HepG2 (cell line): Measurements from ENCODE around the gene CSNK1A1. TPM values are rescaled to one million over a fixed set of nuclear protein-coding genes. Genes with fewer than 3 reads are reported as not detected.

ENCODE experiments used
- ETV6 ChIP-seq: sonication (generic); formaldehyde crosslinking; conservative IDR thresholded peaks from 2 replicates; pipeline ENCODE4 v1.4.0; 2020; ENCODE audit warnings: missing genetic modification reagents
- IKZF4 ChIP-seq: sonication (generic); formaldehyde crosslinking; IDR thresholded peaks from 2 replicates; pipeline ENCODE4 v1.5.1; 2020; ENCODE audit warnings: borderline replicate concordance, mild to moderate bottlenecking, low read depth, missing genetic modification reagents; ENCODE audit errors: not compliant biosample characterization
- MED1 ChIP-seq: sonication (generic); formaldehyde crosslinking; IDR thresholded peaks from 2 replicates; pipeline ENCODE4 v1.4.0; 2020; ENCODE audit warnings: missing genetic modification reagents
- MTF1 ChIP-seq: sonication (generic); formaldehyde crosslinking; IDR thresholded peaks from 2 replicates; pipeline ENCODE4 v1.5.0; 2020; ENCODE audit warnings: missing genetic modification reagents
- NBN ChIP-seq: fragments of 450-650 bp; conservative IDR thresholded peaks from 2 replicates; pipeline ENCODE4 v1.6.1; 2017
- NFE2 ChIP-seq: sonication (generic); formaldehyde crosslinking; IDR thresholded peaks from 2 replicates; pipeline ENCODE4 v1.4.0; 2020; ENCODE audit warnings: missing genetic modification reagents
- NFIC ChIP-seq: IDR thresholded peaks from 2 replicates; pipeline ENCODE4 v1.6.1; 2012; ENCODE audit warnings: mild to moderate bottlenecking, low read length, inconsistent platforms
- RARA ChIP-seq: IDR thresholded peaks from 2 replicates; pipeline ENCODE4 v1.6.1; 2016; ENCODE audit warnings: missing genetic modification reagents, missing compliant biosample characterization
- SKI ChIP-seq: fragments of 450-650 bp; IDR thresholded peaks from one replicate; pipeline ENCODE4 v1.6.1; 2018; ENCODE audit warnings: mild to moderate bottlenecking; ENCODE audit not compliant: partially characterized antibody
- SMC3 ChIP-seq: IDR thresholded peaks from 2 replicates; pipeline ENCODE4 v1.6.1; 2011; ENCODE audit warnings: low read length, improper control_type of control experiment
- SNAPC4 ChIP-seq: sonication (generic); formaldehyde crosslinking; IDR thresholded peaks from 2 replicates; pipeline ENCODE4 v1.4.0; 2020; ENCODE audit warnings: mild to moderate bottlenecking, missing genetic modification reagents
- TBX2 ChIP-seq: sonication (generic); formaldehyde crosslinking; IDR thresholded peaks from 2 replicates; pipeline ENCODE4 v1.5.0; 2020; ENCODE audit warnings: missing genetic modification reagents, mild to moderate bottlenecking, borderline replicate concordance
- ZKSCAN8 ChIP-seq: IDR thresholded peaks from 2 replicates; pipeline ENCODE4 v1.6.1; 2016; ENCODE audit warnings: borderline replicate concordance, missing genetic modification reagents, missing compliant biosample characterization
- ZMAT3 ChIP-seq: sonication (generic); formaldehyde crosslinking; conservative IDR thresholded peaks from 2 replicates; pipeline ENCODE4 v1.7.0; 2021; ENCODE audit warnings: missing genetic modification reagents
- ZNF737 ChIP-seq: sonication (generic); formaldehyde crosslinking; IDR thresholded peaks from 2 replicates; pipeline ENCODE4 v1.5.0; 2020; ENCODE audit warnings: missing genetic modification reagents, mild to moderate bottlenecking, borderline replicate concordance
- polyA plus RNA-seq, 8 experiments: library from polyadenylated mRNA; depleted of rRNA in 3 of 8; stranded (reverse) in 7 of 8; unstranded in 1 of 8; fragments of >200 nt; fragmentation: Illumina TruSeq in 4 of 8; extraction: Trizol in 4 of 8; gene quantifications; 2 replicates each; pipeline versions ENCODE4 v1.2.1 to v1.2.3, GENCODE V29; 2011 to 2016; ENCODE audit warnings: low read depth in 4 of 8, missing spikeins in 1 of 8, mixed read lengths in 1 of 8; ENCODE audit not compliant: insufficient read depth in 1 of 8
- total RNA-seq, 5 experiments: library from RNA; depleted of rRNA; stranded (reverse); fragments of >200 nt; fragmentation: Illumina TruSeq; extraction: Trizol; gene quantifications; 2 replicates each; pipeline ENCODE4 v1.2.3, GENCODE V29; 2016; ENCODE audit warnings: low read depth in 1 of 5
- TF ChIP-seq, protein P1 (sequence below): sonication (generic); formaldehyde crosslinking; IDR thresholded peaks from 2 replicates; pipeline ENCODE4 v1.4.0; 2020; ENCODE audit warnings: missing genetic modification reagents
- TF ChIP-seq, protein P2 (sequence below): sonication (generic); formaldehyde crosslinking; IDR thresholded peaks from 2 replicates; pipeline ENCODE4 v1.5.1; 2020; ENCODE audit warnings: missing genetic modification reagents, mild to moderate bottlenecking, borderline replicate concordance

The CSNK1A1 gene
- total and polyA plus RNA-seq, 2 of the 13 experiments (the other 11 are each of a cell fraction or from before 2014, with no cell fraction given): 89.0 to 149 TPM

DNA sequence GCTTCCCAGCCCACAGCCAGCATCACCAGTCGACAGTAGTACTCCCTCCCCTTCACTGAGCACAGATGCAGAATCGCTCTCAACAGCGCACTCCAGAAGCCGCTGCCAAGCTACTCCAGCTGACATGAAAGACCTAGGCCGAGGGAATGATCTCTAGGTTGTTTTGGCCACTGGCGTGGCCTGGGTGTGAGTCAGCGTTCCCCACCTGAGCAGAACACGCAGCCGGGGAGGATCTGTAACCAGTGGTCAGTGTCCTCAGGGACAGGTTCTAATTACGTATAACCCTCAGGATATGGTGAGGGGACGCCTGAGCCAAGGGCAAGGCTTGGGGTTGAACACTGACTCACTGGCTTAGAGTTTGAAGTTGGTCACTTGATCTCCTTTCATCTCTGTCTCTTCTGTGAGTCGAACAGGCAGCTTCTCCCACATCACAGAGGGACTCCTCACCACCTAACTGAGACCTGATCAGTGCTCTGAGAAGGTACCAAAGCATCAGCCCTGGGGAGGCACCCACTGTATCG is 95.3 kb downstream of the CSNK1A1 start (continued):
- TF ChIP-seq ZNF737 (CRISPR knock-in tag) (no peak), ETV6 (CRISPR knock-in tag) (no peak), SNAPC4 (no peak), ZKSCAN8 (CRISPR knock-in tag) (no peak), SMC3 (no peak), IKZF4 (CRISPR knock-in tag) (no peak), NBN (no peak), MTF1 (CRISPR knock-in tag) (no peak), MED1 (CRISPR knock-in tag) (0 out of 2 replicates have a peak, but pooled peaks have one; percentile 23), TBX2 (CRISPR knock-in tag) (no peak), NFIC (no peak), SKI (peak; percentile 11), NFE2 (no peak), ZMAT3 (no peak), RARA (CRISPR knock-in tag) (no peak)
- TF ChIP-seq, protein P1, sequence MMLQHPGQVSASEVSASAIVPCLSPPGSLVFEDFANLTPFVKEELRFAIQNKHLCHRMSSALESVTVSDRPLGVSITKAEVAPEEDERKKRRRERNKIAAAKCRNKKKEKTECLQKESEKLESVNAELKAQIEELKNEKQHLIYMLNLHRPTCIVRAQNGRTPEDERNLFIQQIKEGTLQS: peak; percentile 57
- TF ChIP-seq, protein P2, sequence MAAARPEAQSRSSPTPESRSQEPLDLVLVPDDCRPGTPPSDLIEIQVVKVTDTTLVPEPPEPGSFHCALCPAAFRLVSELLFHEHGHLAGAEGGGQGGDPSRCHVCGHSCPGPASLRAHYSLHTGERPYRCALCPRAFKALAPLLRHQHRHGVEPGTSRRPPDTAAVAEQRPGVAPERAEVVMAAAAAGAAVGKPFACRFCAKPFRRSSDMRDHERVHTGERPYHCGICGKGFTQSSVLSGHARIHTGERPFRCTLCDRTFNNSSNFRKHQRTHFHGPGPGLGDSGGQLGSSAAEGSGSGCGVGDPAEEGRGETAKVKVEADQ: no peak
